Liver (tissue), 9 donors: ENCODE data around the gene NYAP2. TPM values are rescaled to one million over a fixed set of nuclear protein-coding genes. Genes with fewer than 3 reads are reported as not detected.

Source experiments
- DNase-seq: peaks from one replicate; pipeline ENCODE4 v3.0.0-alpha.2; 2017; ENCODE audit warnings: low spot score
- H3K27ac ChIP-seq, 2 donors: one replicate each; pipeline ENCODE4 v1.7.0; 2013; ENCODE audit warnings: inconsistent platforms in 2 of 2, low read length in 2 of 2, control low read depth in 1 of 2, low read depth in 1 of 2, mild to moderate bottlenecking in 1 of 2
- H3K27me3 ChIP-seq, 4 donors: one replicate each; pipeline versions ENCODE4 v1.6.1 to v1.7.0; 2013; ENCODE audit warnings: low read length in 3 of 4, inconsistent platforms in 1 of 4, mild to moderate bottlenecking in 1 of 4, moderate library complexity in 1 of 4; ENCODE audit not compliant: control insufficient read depth in 4 of 4, insufficient read depth in 4 of 4
- H3K36me3 ChIP-seq, 4 donors: one replicate each; pipeline versions ENCODE4 v1.6.1 to v1.7.0; 2013; ENCODE audit warnings: low read length in 3 of 4, mild to moderate bottlenecking in 3 of 4, low read depth in 1 of 4, moderate library complexity in 1 of 4; ENCODE audit not compliant: control insufficient read depth in 4 of 4, insufficient read depth in 3 of 4
- H3K4me1 ChIP-seq, 4 donors: one replicate each; pipeline versions ENCODE4 v1.6.1 to v1.7.0; 2013; ENCODE audit warnings: low read length in 3 of 4, mild to moderate bottlenecking in 3 of 4, moderate library complexity in 1 of 4; ENCODE audit not compliant: control insufficient read depth in 4 of 4, insufficient read depth in 4 of 4
- H3K4me3 ChIP-seq, 3 donors: one replicate each; pipeline versions ENCODE4 v1.6.1 to v1.7.0; 2013; ENCODE audit warnings: low read length in 3 of 3, control low read depth in 1 of 3, low read depth in 1 of 3, mild to moderate bottlenecking in 1 of 3
- H3K9ac ChIP-seq, 2 donors: one replicate each; pipeline ENCODE4 v1.7.0; 2013; ENCODE audit warnings: low read length in 2 of 2, mild to moderate bottlenecking in 2 of 2, moderate library complexity in 2 of 2, control low read depth in 1 of 2, low read depth in 1 of 2
- H3K9me3 ChIP-seq, 4 donors: one replicate each; pipeline versions ENCODE4 v1.6.1 to v1.7.0; 2013; ENCODE audit warnings: low read length in 3 of 4; ENCODE audit not compliant: control insufficient read depth in 4 of 4
- ATF3 ChIP-seq: IDR thresholded peaks from 2 replicates; pipeline ENCODE4 v1.6.1; 2016; ENCODE audit warnings: antibody characterized with exemption
- CTCF ChIP-seq: fragments of 150-350 bp; IDR thresholded peaks from 2 replicates; pipeline ENCODE4 v1.5.1; 2017; ENCODE audit warnings: improper control_type of control experiment, low read depth, low read length; ENCODE audit not compliant: missing input control
- EGR1 ChIP-seq, 2 donors: IDR thresholded peaks; 2 replicates each; pipeline ENCODE4 v1.6.1; 2016 to 2018; ENCODE audit warnings: antibody characterized with exemption in 2 of 2, low read depth in 2 of 2
- FOXA1 ChIP-seq: IDR thresholded peaks from 2 replicates; pipeline ENCODE4 v1.6.1; 2016; ENCODE audit warnings: antibody characterized with exemption
- FOXA2 ChIP-seq: IDR thresholded peaks from 2 replicates; pipeline ENCODE4 v1.6.1; 2016; ENCODE audit warnings: antibody characterized with exemption
- GABPA ChIP-seq, 2 donors: IDR thresholded peaks in 1 of 2; conservative IDR thresholded peaks in 1 of 2; 2 replicates each; pipeline ENCODE4 v1.6.1; 2016; ENCODE audit warnings: antibody characterized with exemption in 2 of 2, mild to moderate bottlenecking in 1 of 2, moderate library complexity in 1 of 2
- HNF4A ChIP-seq, 2 donors: conservative IDR thresholded peaks; 2 replicates each; pipeline ENCODE4 v1.6.1; 2016; ENCODE audit warnings: antibody characterized with exemption in 2 of 2, mild to moderate bottlenecking in 2 of 2
- HNF4G ChIP-seq: IDR thresholded peaks from 2 replicates; pipeline ENCODE4 v1.6.1; 2016; ENCODE audit warnings: antibody characterized with exemption
- JUND ChIP-seq, 2 donors: IDR thresholded peaks; 2 replicates each; pipeline ENCODE4 v1.6.1; 2016; ENCODE audit warnings: antibody characterized with exemption in 2 of 2
- MAX ChIP-seq: IDR thresholded peaks from 2 replicates; pipeline ENCODE4 v1.6.1; 2016; ENCODE audit warnings: antibody characterized with exemption
- NR2F2 ChIP-seq: IDR thresholded peaks from 2 replicates; pipeline ENCODE4 v1.6.1; 2016; ENCODE audit warnings: antibody characterized with exemption
- RAD21 ChIP-seq, 2 donors: IDR thresholded peaks; 2 replicates each; pipeline ENCODE4 v1.6.1; 2016; ENCODE audit warnings: antibody characterized with exemption in 2 of 2, mild to moderate bottlenecking in 2 of 2
- REST ChIP-seq: IDR thresholded peaks from 2 replicates; pipeline ENCODE4 v1.6.1; 2016; ENCODE audit warnings: antibody characterized with exemption, mild to moderate bottlenecking
- RXRA ChIP-seq, 2 donors: IDR thresholded peaks; 2 replicates each; pipeline ENCODE4 v1.6.1; 2017 to 2018; ENCODE audit warnings: antibody characterized with exemption in 2 of 2, mild to moderate bottlenecking in 1 of 2
- SP1 ChIP-seq: IDR thresholded peaks from 2 replicates; pipeline ENCODE4 v1.6.1; 2018; ENCODE audit warnings: antibody characterized with exemption, mild to moderate bottlenecking
- TAF1 ChIP-seq: conservative IDR thresholded peaks from 2 replicates; pipeline ENCODE4 v1.6.1; 2016; ENCODE audit warnings: antibody characterized with exemption, mild to moderate bottlenecking
- YY1 ChIP-seq: IDR thresholded peaks from 2 replicates; pipeline ENCODE4 v1.6.1; 2016; ENCODE audit warnings: antibody characterized with exemption, mild to moderate bottlenecking
- ZBTB33 ChIP-seq: IDR thresholded peaks from 2 replicates; pipeline ENCODE4 v1.6.1; 2016; ENCODE audit warnings: antibody characterized with exemption
- WGBS: extraction: QIAGEN DNeasy Blood & Tissue Kit; methylation state at CpG from one replicate; pipeline ENCODE4 v1.1.7; 2013; 5-methylcytosine and 5-hydroxymethylcytosine counted together
- polyA plus RNA-seq, 2 donors: library from polyadenylated mRNA; stranded (reverse) in 1 of 2; unstranded in 1 of 2; fragments of 200-250 nt in 1 of 2; fragments of >200 nt in 1 of 2; fragmentation: Nextera tagmentation in 1 of 2; extraction: Ambion mirVana in 1 of 2; gene quantifications; one replicate each; pipeline versions ENCODE4 v1.2.1 to v1.2.3, GENCODE V29; 2013 to 2015
- total RNA-seq, 2 donors: library from RNA; depleted of rRNA; stranded (reverse); fragments of >200 nt; gene quantifications; one replicate each; pipeline ENCODE4 v1.2.3, GENCODE V29; 2014
- donor health status: healthy.
- donor health status: healthy.
- donor health status: healthy.
- donor health status: healthy.
- donor health status: healthy.

Gene NYAP2
- total and polyA plus RNA-seq, 4 donors: not detected

- H3K9ac ChIP-seq: no peak overlapping the region
- no peak overlapping the region for H3K27ac ChIP-seq
- no peaks in the 10 kb centered on the region for H3K36me3 ChIP-seq
- H3K4me1 ChIP-seq: no peaks in the 10 kb centered on the region
- H3K4me3 ChIP-seq: no peak overlapping the region
- no peak for DNase-seq
- 60% methylated on average over 3 of the region's 3 CpGs for WGBS
- H3K9me3 ChIP-seq: peaks cover 0 to 3% (median 0%) of the 10 kb centered on the region in 4 donors
- TF ChIP-seq HNF4G (no peak), ZBTB33 (no peak), ATF3 (no peak), SP1 (no peak), FOXA2 (no peak), FOXA1 (no peak), HNF4A (conservative IDR thresholded peaks at IDR 0.05) (no peak), NR2F2 (no peak), REST (no peak), TAF1 (no peak), JUND (IDR thresholded peaks at IDR 0.05) (no peak), CTCF (no peak), YY1 (no peak), RAD21 (IDR thresholded peaks at IDR 0.05) (no peak), GABPA (IDR thresholded peaks at IDR 0.05 in 1 of 2, conservative IDR thresholded peaks at IDR 0.05 in 1 of 2) (no peak), MAX (no peak), EGR1 (IDR thresholded peaks at IDR 0.05; ENCODE audit: low read depth in 2 of 2) (no peak), RXRA (IDR thresholded peaks at IDR 0.05) (no peak)
- H3K27me3 ChIP-seq: peaks cover 0 to 3% (median 0%) of the 10 kb centered on the region in 4 donors
Measured at GRCh38 chr2:225531559-225531958, 132.0 kb downstream of the NYAP2 start.
